Sigmoid colon (tissue), 7 donors: ENCODE data around the gene RNF19B. TPM values are rescaled to one million over a fixed set of nuclear protein-coding genes. Genes with fewer than 3 reads are reported as not detected.

Experiments used
- DNase-seq: peaks from one replicate; pipeline ENCODE4 v3.0.0-alpha.2; 2019
- H3K27ac ChIP-seq, 4 donors: fragments of 200-600 bp; sonication (generic); one replicate each; pipeline ENCODE4 v1.5.1; 2016 to 2019; ENCODE audit warnings: mild to moderate bottlenecking in 1 of 4
- H3K27me3 ChIP-seq, 3 donors: fragments of 200-600 bp; sonication (generic); one replicate each; pipeline ENCODE4 v1.5.1; 2019; ENCODE audit warnings: mild to moderate bottlenecking in 1 of 3
- H3K36me3 ChIP-seq, 4 donors: fragments of 200-600 bp; sonication (generic); one replicate each; pipeline ENCODE4 v1.5.1; 2016 to 2019
- H3K4me1 ChIP-seq, 4 donors: fragments of 200-600 bp; sonication (generic); one replicate each; pipeline ENCODE4 v1.5.1; 2017 to 2019
- H3K4me3 ChIP-seq, 4 donors: fragments of 200-600 bp; sonication (generic); one replicate each; pipeline ENCODE4 v1.5.1; 2017 to 2019; ENCODE audit warnings: mild to moderate bottlenecking in 2 of 4, moderate library complexity in 1 of 4
- H3K9me3 ChIP-seq, 4 donors: fragments of 200-600 bp in 3 of 4; sonication (generic) in 3 of 4; one replicate each; pipeline versions ENCODE4 v1.5.1 to v1.6.1; 2013 to 2019
- EP300 ChIP-seq, 4 donors: sonication (generic); formaldehyde crosslinking; IDR thresholded peaks; one replicate each; pipeline ENCODE4 v1.6.1; 2017; ENCODE audit warnings: antibody characterized with exemption in 4 of 4
- POLR2A ChIP-seq, 2 donors: fragments of 450-650 bp; IDR thresholded peaks; one replicate each; pipeline ENCODE4 v1.6.1; 2016; ENCODE audit warnings: antibody characterized with exemption in 2 of 2, mild to moderate bottlenecking in 2 of 2, moderate library complexity in 2 of 2
- POLR2AphosphoS5 ChIP-seq, 4 donors: sonication (generic); formaldehyde crosslinking; IDR thresholded peaks; one replicate each; pipeline ENCODE4 v1.6.1; 2017; ENCODE audit warnings: antibody characterized with exemption in 4 of 4
- WGBS, 2 donors: extraction: QIAGEN DNeasy Blood & Tissue Kit; methylation state at CpG; one replicate each; pipeline ENCODE4 v1.1.7; 2013; 5-methylcytosine and 5-hydroxymethylcytosine counted together
- intact Hi-C: fragments of 100-400 bp; cut with DNase I; formaldehyde crosslinking; loops from one replicate; pipeline ENCODE4 v1.15.1; 2023
- polyA plus RNA-seq, 3 donors: library from polyadenylated mRNA; stranded (reverse); fragments of 200-250 nt; gene quantifications; one replicate each; pipeline ENCODE4 v1.2.3, GENCODE V29; 2013
- total RNA-seq, 4 donors: library from RNA; depleted of rRNA; stranded (reverse); fragments of >200 nt; gene quantifications; one replicate each; pipeline ENCODE4 v1.1.0, GENCODE V29; 2016
- TF ChIP-seq, protein P1 (sequence below), 4 experiments: fragments of 450-650 bp in 3 of 4; fragments of 200-600 bp in 1 of 4; IDR thresholded peaks; one replicate each; pipeline ENCODE4 v1.5.1; 2016 to 2019; ENCODE audit warnings: antibody characterized with exemption in 4 of 4, mild to moderate bottlenecking in 3 of 4, moderate library complexity in 2 of 4
- donor health status: healthy with polysubstance abuse.
- donor health status: Bipolar disorder and iron deficiency.
- donor health status: healthy.

The RNF19B gene
- total and polyA plus RNA-seq, 7 donors = 14.5 to 50.7 (median 28.9) TPM

DNA sequence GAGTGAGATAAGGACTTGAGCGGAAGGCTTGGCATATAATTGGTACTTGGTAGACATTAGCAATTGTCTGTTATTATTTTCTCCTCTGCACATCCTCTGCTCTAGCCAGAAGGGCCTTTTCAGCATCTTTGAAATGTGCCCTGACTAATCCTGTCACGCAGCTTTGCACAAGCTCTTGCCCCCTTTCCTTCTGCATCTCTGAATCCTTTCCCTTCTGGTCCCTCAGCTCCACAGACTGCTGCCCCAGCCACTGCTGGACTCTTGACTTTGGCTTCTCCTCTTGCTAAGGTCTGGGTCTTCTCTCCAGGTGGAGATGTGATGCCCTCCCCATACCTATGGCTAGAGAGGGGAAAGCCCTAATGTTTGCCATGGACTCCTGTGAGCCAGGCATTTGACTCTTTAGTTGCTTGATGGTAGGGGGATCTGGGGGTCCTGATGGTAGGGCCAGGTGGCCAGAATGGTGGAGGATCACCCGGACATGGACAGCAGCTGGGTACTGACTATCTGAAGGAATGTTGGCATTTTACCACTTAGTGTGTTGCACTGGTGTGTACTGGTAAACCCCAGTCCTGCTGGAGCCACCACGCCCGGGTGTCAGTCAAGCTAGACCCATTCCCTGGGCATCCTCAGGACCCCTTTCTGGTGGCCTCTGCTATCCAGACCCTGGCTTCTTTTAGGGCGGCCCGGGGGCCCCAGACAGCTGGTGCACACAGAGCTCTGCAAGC is 73.9 kb downstream of the RNF19B start:
- no peaks in the 10 kb centered on the region for H3K9me3 ChIP-seq
- peak; percentile 30 for DNase-seq
- no peak overlapping the region for H3K27ac ChIP-seq
- no peak overlapping the region for H3K4me3 ChIP-seq
- H3K4me1 ChIP-seq = peaks cover 0 to 24% (median 22%) of the 10 kb centered on the region in 4 donors
- 86 to 89% methylated on average over 7 of the region's 7 CpGs for WGBS, 2 donors
- intact Hi-C loops = no loop called here
- no peaks in the 10 kb centered on the region for H3K36me3 ChIP-seq
- H3K27me3 ChIP-seq = peaks cover 29 to 64% (median 50%) of the 10 kb centered on the region in 3 donors
- no peak for TF ChIP-seq POLR2AphosphoS5 (IDR thresholded peaks at IDR 0.05)
- TF ChIP-seq, protein P1, sequence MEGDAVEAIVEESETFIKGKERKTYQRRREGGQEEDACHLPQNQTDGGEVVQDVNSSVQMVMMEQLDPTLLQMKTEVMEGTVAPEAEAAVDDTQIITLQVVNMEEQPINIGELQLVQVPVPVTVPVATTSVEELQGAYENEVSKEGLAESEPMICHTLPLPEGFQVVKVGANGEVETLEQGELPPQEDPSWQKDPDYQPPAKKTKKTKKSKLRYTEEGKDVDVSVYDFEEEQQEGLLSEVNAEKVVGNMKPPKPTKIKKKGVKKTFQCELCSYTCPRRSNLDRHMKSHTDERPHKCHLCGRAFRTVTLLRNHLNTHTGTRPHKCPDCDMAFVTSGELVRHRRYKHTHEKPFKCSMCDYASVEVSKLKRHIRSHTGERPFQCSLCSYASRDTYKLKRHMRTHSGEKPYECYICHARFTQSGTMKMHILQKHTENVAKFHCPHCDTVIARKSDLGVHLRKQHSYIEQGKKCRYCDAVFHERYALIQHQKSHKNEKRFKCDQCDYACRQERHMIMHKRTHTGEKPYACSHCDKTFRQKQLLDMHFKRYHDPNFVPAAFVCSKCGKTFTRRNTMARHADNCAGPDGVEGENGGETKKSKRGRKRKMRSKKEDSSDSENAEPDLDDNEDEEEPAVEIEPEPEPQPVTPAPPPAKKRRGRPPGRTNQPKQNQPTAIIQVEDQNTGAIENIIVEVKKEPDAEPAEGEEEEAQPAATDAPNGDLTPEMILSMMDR (IDR thresholded peaks at IDR 0.05) = no peak
- TF ChIP-seq POLR2A (IDR thresholded peaks at IDR 0.05) = no peak
- TF ChIP-seq EP300 (IDR thresholded peaks at IDR 0.05) = no peak

DNA sequence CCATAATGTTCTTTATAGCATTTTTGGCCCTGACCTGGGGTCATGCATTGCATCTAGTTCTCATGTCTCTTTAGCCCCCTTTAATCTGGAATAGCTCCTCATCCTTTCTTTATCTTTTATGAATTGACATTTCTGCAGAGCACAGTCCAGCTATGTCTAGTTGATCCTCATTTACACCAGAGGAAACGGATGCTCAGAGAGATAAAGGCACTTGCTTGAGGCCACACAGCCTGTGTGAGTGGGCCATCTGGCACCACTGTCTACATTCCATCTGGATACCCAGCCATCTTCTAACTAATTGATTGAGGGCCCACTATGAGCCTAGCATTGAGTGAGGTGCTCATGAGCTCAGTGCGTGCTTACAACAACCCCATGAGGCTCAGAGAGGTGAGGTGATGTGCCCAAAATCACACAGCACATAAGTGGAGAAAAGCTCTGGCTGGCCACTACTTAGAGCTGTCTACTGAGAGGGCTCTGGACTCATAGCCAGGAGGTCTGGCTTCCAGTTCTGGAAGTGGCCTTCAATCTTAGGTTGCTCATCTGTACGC is 74.8 kb downstream of the RNF19B start:
- WGBS, 2 donors = 90 to 96% methylated on average over 3 of the region's 3 CpGs
- H3K9me3 ChIP-seq = no peaks in the 10 kb centered on the region
- peak; percentile 4 for DNase-seq
- H3K36me3 ChIP-seq = no peaks in the 10 kb centered on the region
- H3K27ac ChIP-seq = no peak overlapping the region
- intact Hi-C loops = no loop called here
- H3K4me1 ChIP-seq = peaks cover 0 to 24% (median 22%) of the 10 kb centered on the region in 4 donors
- H3K4me3 ChIP-seq = no peak overlapping the region
- TF ChIP-seq, protein P1 (IDR thresholded peaks at IDR 0.05) = no peak
- no peak for TF ChIP-seq POLR2A (IDR thresholded peaks at IDR 0.05)
- TF ChIP-seq EP300 (IDR thresholded peaks at IDR 0.05) = no peak
- TF ChIP-seq POLR2AphosphoS5 (IDR thresholded peaks at IDR 0.05) = no peak
- H3K27me3 ChIP-seq = peaks cover 31 to 73% (median 59%) of the 10 kb centered on the region in 3 donors

DNA sequence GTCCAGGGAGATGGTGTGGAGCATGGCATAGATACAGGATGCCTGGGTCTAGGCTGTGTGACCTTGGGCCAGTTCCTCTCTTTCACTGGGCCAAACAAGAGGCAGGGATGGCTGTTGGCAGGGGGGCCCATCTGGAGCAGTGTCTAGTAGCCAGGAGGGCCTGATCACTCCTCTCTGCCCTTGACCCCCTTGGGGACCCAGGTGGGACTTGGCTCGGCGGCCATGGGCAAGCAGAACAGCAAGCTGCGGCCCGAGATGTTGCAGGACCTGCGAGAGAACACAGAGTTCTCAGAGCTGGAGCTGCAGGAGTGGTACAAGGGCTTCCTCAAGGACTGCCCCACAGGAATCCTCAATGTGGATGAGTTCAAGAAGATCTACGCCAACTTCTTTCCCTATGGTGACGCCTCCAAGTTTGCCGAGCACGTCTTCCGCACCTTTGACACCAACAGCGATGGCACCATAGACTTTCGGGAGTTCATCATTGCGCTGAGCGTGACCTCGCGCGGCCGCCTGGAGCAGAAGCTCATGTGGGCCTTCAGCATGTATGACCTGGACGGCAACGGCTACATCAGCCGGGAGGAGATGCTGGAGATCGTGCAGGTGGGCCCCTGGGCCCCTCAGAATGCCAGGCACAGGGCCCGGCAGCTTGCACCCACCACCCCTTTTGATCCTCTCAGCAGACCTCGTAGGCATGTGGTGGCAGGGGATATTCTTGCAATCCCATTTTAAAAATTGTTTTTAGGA is 75.8 kb downstream of the RNF19B start:
- Histone ChIP-seq H3K9me3 (no peaks in the 10 kb centered on the region), H3K36me3 (no peaks in the 10 kb centered on the region), H3K27me3 (peaks cover 29 to 76% (median 62%) of the 10 kb centered on the region in 3 donors), H3K27ac (no peak overlapping the region), H3K4me1 (peaks cover 0 to 22% (median 19%) of the 10 kb centered on the region in 4 donors), H3K4me3 (no peak overlapping the region)
- WGBS, 2 donors = 93 to 95% methylated on average over 24 of the region's 24 CpGs
- intact Hi-C loops = no loop called here
- DNase-seq = no peak
- TF ChIP-seq POLR2A (IDR thresholded peaks at IDR 0.05) (no peak), POLR2AphosphoS5 (IDR thresholded peaks at IDR 0.05) (no peak), EP300 (IDR thresholded peaks at IDR 0.05) (no peak)
- TF ChIP-seq, protein P1 (IDR thresholded peaks at IDR 0.05) = no peak

DNA sequence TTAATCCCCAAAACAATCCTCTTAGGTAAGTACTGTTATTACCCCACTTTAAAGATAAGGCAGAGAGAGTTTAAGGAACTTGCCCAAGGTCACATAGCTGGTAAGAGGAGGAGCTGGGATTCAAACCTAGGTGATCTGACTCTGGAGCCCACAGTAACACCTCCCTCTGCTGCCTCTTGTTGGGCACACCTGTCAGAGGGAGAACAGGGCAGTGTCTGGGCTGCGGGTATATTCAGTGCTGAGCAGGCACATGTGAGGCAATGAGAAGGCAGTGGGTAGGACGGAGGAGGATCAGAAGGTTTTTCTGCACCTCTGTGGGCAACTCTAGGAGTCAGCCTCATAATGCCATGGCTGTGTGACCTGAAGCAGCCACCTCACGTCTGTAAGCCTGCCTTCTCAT is 76.5 kb downstream of the RNF19B start:
- intact Hi-C loops = no loop called here
- no peak for DNase-seq
- 81 to 84% methylated on average over 3 of the region's 3 CpGs for WGBS, 2 donors
- H3K27me3 ChIP-seq = peaks cover 24 to 68% (median 55%) of the 10 kb centered on the region in 3 donors
- no peaks in the 10 kb centered on the region for H3K9me3 ChIP-seq
- peaks cover 0 to 15% (median 12%) of the 10 kb centered on the region in 4 donors for H3K4me1 ChIP-seq
- H3K27ac ChIP-seq = no peak overlapping the region
- TF ChIP-seq EP300 (IDR thresholded peaks at IDR 0.05) (no peak), POLR2A (IDR thresholded peaks at IDR 0.05) (no peak), POLR2AphosphoS5 (IDR thresholded peaks at IDR 0.05) (no peak)
- TF ChIP-seq, protein P1 (IDR thresholded peaks at IDR 0.05) = no peak
- H3K36me3 ChIP-seq = no peaks in the 10 kb centered on the region
- no peak overlapping the region for H3K4me3 ChIP-seq
